ENCODE measurements around the gene CLDN9. TPM values are rescaled to one million over a fixed set of nuclear protein-coding genes. Genes with fewer than 3 reads are reported as not detected.

CLDN9 gene
- total and polyA plus RNA-seq, 9 of the 15 experiments (the other 6 are each of a cell fraction or from before 2014, with no cell fraction given): 0.12 to 0.44 (median 0.22) TPM; not detected in 4

- Histone ChIP-seq H3K4me3 (peak overlapping the region; percentile 63), H3K9me1 (ENCODE audit: control insufficient read depth, insufficient read depth, low read length) (no peaks in the 10 kb centered on the region), H3K27ac (ENCODE audit: extremely low read depth, low read depth, low read length) (peak overlapping the region; percentile 99), H3K4me2 (ENCODE audit: insufficient read depth, low read length) (peak overlapping the region; percentile 97), H4K20me1 (replicated peaks; ENCODE audit: control insufficient read depth, insufficient read depth, low read length) (no peaks in the 10 kb centered on the region), H3K27me3 (ENCODE audit: control insufficient read depth in 2 of 2, insufficient read depth in 2 of 2, low read length in 2 of 2) (no peaks in the 10 kb centered on the region), H3K36me3 (ENCODE audit: control insufficient read depth, insufficient read depth, low read length) (peaks cover 26% of the 10 kb centered on the region; the same call in 2 of the 3 replicates), H3K4me1 (replicated peaks in 1 of 2; ENCODE audit: control insufficient read depth in 2 of 2, insufficient read depth in 2 of 2, low read length in 2 of 2) (peaks cover 19 to 77% of the 10 kb centered on the region in 2 experiments), H2AFZ (ENCODE audit: low read depth, low read length) (peak overlapping the region; percentile 72), H3K9me3 (replicated peaks; ENCODE audit: control insufficient read depth, insufficient read depth, low read depth, low read length) (no peaks in the 10 kb centered on the region), H3K9ac (ENCODE audit: insufficient read depth in 1 of 2, low read depth in 2 of 2, low read length in 2 of 2) (peak overlapping the region; percentile 97 to 100), H3K79me2 (ENCODE audit: control insufficient read depth, insufficient read depth, low read length) (peaks cover 41% of the 10 kb centered on the region)
- 0% methylated on average over 4 of the region's 4 CpGs for WGBS (ENCODE audit: insufficient coverage, low coverage, missing lambda C conversion rate)
- no TSS peak for BruUV-seq (replicated peaks)
- intact Hi-C loops (cut with micrococcal nuclease) (loop anchor here (2.0 to 5.0 kb wide), 4 partner anchors 13 to 110 kb away; partner anchors contain the start of gene PAQR4), in situ Hi-C loops (cut with MboI) (no loop called here)
- POLR2A ChIA-PET: interaction anchor here (0.8 to 3.5 kb wide), 9 partner anchors 9 to 98 kb away, joined by 3 to 23 read pairs (median 4); partner anchors contain the start of genes FLYWCH2 and PAQR4
- FAIRE-seq (no peak), DNase-seq (ENCODE audit: extremely low read depth in 1 of 4, low spot score in 3 of 4) (peak; percentile 49 to 69 (median 52)), ATAC-seq (peak; percentile 5)
- CTCF ChIA-PET (ENCODE audit: low intra/inter-chr PET ratio): interaction anchor here (0.5 to 0.6 kb wide), 2 partner anchors 106 to 1326 kb away, joined by 3 to 6 read pairs; no protein-coding TSS in a partner anchor
- TF ChIP-seq ZEB2 (IDR thresholded peaks at IDR 0.05) (peak; percentile 76), NFIC (IDR thresholded peaks at IDR 0.05) (0 out of 2 replicates have a peak, but pooled peaks have one; percentile 7), KLF10 (CRISPR knock-in tag; IDR thresholded peaks at IDR 0.05) (no peak), ZNF143 (CRISPR knock-in tag; IDR thresholded peaks at IDR 0.05) (0 out of 2 replicates have a peak, but pooled peaks have one; percentile 28), TCF3 (CRISPR knock-in tag; IDR thresholded peaks at IDR 0.05) (peak; percentile 14; the same call in 1 of the 2 replicates), ZSCAN29 (IDR thresholded peaks at IDR 0.05) (peak; percentile 48; the same call in 1 of the 2 replicates), SMARCC2 (IDR thresholded peaks at IDR 0.05; ENCODE audit: low read depth) (peak; percentile 63; the same call in 1 of the 2 replicates), ZNF316 (IDR thresholded peaks at IDR 0.05) (no peak), ID3 (CRISPR knock-in tag; IDR thresholded peaks at IDR 0.05) (no peak), ID3 (tag; IDR thresholded peaks at IDR 0.05) (0 out of 2 replicates have a peak, but pooled peaks have one; percentile 45), GATAD2A (IDR thresholded peaks at IDR 0.05) (0 out of 2 replicates have a peak, but pooled peaks have one; percentile 59), EGR1 (conservative IDR thresholded peaks at IDR 0.05) (peak; percentile 80), KDM1A (IDR thresholded peaks at IDR 0.05) (peak in 1 of 2 experiments; percentile 38; a peak in 1 of 4 replicates), CSDE1 (IDR thresholded peaks at IDR 0.05) (0 out of 4 replicates have a peak, but pooled peaks of 1 of the 2 experiments have one; percentile 40), ARID3B (CRISPR knock-in tag; IDR thresholded peaks at IDR 0.05; ENCODE audit: borderline replicate concordance) (0 out of 2 replicates have a peak, but pooled peaks have one; percentile 51), ELF4 (CRISPR knock-in tag; IDR thresholded peaks at IDR 0.05) (0 out of 2 replicates have a peak, but pooled peaks have one; percentile 41), ZKSCAN3 (CRISPR knock-in tag; IDR thresholded peaks at IDR 0.05) (no peak), OTX1 (CRISPR knock-in tag; IDR thresholded peaks at IDR 0.05) (peak; percentile 59; the same call in 1 of the 2 replicates), NFE2 (IDR thresholded peaks at IDR 0.05; ENCODE audit: low read depth) (peak; percentile 4; the same call in 1 of the 2 replicates), ZNF224 (CRISPR knock-in tag; IDR thresholded peaks at IDR 0.05) (no peak)
- TF ChIP-seq, protein P1, sequence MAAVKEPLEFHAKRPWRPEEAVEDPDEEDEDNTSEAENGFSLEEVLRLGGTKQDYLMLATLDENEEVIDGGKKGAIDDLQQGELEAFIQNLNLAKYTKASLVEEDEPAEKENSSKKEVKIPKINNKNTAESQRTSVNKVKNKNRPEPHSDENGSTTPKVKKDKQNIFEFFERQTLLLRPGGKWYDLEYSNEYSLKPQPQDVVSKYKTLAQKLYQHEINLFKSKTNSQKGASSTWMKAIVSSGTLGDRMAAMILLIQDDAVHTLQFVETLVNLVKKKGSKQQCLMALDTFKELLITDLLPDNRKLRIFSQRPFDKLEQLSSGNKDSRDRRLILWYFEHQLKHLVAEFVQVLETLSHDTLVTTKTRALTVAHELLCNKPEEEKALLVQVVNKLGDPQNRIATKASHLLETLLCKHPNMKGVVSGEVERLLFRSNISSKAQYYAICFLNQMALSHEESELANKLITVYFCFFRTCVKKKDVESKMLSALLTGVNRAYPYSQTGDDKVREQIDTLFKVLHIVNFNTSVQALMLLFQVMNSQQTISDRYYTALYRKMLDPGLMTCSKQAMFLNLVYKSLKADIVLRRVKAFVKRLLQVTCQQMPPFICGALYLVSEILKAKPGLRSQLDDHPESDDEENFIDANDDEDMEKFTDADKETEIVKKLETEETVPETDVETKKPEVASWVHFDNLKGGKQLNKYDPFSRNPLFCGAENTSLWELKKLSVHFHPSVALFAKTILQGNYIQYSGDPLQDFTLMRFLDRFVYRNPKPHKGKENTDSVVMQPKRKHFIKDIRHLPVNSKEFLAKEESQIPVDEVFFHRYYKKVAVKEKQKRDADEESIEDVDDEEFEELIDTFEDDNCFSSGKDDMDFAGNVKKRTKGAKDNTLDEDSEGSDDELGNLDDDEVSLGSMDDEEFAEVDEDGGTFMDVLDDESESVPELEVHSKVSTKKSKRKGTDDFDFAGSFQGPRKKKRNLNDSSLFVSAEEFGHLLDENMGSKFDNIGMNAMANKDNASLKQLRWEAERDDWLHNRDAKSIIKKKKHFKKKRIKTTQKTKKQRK (IDR thresholded peaks at IDR 0.05; ENCODE audit: borderline replicate concordance, low read depth, low read length): no peak
Measured at GRCh38 chr16:2981899-2982250, 30.8 kb upstream of the CLDN9 start.
